ENCODE measurements around the gene EDAR. TPM values are rescaled to one million over a fixed set of nuclear protein-coding genes. Genes with fewer than 3 reads are reported as not detected.

The EDAR gene
- total RNA-seq, 2 experiments from 2014 or later, result not detected

- Mint-ChIP-seq H3K4me3 (no peak overlapping the region), H3K9me3 (ENCODE audit: insufficient read depth) (peaks cover 8% of the 10 kb centered on the region), H3K27me3 (ENCODE audit: low read depth) (no peaks in the 10 kb centered on the region), H3K36me3 (ENCODE audit: low read depth) (peaks cover 26% of the 10 kb centered on the region), H3K4me1 (ENCODE audit: low read depth) (no peaks in the 10 kb centered on the region), H3K27ac (no peak overlapping the region)
- ATAC-seq, result no peak
- CTCF ChIA-PET, result no interaction called here
- no peak for DNase-seq
- POLR2A ChIA-PET, result no interaction called here
Measured at GRCh38 chr2:108845923-108846322, 143.1 kb downstream of the EDAR start.

Other genes starting within 250 kb of the EDAR start
- gene CCDC138, start 202.4 kb downstream of the EDAR start, total RNA-seq, result 10 to 100 TPM in 1 of 2 experiments, 1 to 10 TPM in 1; 8.1 to 10.5 TPM
- gene SH3RF3, start 140.0 kb upstream of the EDAR start, total RNA-seq, result under 1 TPM in 1 of 2 experiments, not detected in 1; 0.10 TPM

Measured in activated CD8-positive, alpha-beta T cell treated with anti-CD3 and anti-CD28 coated beads, Interleukin-2, amount 10 ng/mL, durations not matched to agents 7 days and 5 days (primary cell).